ENCODE data around the gene CNGB1.
"Not testable (repeated sequence)": the region's sequence is repeated elsewhere in the genome, so short reads cannot be mapped to it uniquely, and the experiment has no call there.

CNGB1 gene

DNA sequence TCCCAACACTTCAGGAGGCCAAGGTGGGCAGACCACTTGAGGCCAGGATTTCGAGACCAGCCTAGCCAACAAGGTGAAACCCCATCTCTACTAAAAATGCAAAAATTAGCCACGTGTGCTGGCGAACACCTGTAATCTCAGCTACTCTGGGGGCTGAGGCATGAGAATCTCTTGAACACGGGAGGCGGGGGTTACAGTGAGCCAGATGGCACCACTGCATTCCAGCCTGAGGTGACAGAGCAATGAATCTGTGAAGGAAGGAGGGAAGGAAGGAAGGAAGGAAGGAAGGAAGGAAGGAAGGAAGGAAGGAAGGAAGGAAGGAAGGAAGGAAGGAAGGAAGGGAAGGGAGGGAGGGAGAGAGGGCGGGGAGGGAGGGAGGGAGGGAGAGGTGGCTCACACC, 124.0 kb downstream of the CNGB1 start:
- DNase-seq: not testable (repeated sequence)

DNA sequence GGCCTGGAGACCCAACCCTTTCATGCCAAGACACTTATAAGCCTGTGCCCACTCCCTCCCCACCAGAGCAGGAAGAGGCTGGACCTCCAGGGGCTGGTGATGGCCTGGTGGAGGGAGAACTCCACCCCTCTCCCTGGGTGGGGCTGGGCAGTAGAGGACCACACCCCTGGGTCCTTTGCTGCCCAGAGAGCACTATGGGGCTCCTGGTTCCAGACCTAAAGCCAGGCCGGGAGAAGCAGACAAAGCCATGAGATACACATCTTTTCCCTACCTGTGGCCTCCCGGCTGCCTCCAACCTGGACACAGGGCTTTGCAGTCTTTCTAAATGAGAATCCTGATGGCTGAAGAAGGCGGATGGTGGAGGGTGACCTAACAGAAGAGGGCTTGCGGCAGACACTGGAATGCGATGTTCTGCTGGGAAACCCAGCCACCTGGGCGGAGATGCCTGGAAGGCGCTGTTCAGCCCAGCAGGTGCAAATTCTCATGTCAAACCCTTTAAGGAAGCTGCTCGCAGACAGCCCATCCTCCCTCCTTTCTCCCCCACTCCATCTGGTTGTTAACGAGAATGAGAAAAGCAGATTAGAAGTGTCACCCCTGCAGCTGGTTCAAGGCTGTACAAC, 124.7 kb downstream of the CNGB1 start:
- no peak for DNase-seq

DNA sequence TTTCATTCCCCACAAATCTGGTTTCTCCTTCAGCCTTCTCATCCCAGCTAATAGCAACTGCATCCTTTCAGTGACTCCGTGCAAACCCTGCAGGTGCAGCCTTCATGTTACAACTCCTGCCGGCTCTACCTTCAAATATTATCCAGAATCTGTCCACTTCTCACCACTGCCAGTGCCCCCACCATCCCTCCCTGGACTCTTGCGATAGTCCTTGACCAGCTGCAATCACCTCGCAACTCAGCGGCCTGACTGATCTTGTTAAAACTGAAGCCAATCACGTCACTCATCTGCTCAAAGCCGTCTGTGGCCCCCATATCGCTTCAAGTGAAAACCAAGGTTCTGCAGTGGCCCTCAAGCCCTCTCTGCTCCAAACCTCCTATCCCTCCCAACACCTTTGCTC, 125.8 kb downstream of the CNGB1 start:
- DNase-seq: no peak

DNA sequence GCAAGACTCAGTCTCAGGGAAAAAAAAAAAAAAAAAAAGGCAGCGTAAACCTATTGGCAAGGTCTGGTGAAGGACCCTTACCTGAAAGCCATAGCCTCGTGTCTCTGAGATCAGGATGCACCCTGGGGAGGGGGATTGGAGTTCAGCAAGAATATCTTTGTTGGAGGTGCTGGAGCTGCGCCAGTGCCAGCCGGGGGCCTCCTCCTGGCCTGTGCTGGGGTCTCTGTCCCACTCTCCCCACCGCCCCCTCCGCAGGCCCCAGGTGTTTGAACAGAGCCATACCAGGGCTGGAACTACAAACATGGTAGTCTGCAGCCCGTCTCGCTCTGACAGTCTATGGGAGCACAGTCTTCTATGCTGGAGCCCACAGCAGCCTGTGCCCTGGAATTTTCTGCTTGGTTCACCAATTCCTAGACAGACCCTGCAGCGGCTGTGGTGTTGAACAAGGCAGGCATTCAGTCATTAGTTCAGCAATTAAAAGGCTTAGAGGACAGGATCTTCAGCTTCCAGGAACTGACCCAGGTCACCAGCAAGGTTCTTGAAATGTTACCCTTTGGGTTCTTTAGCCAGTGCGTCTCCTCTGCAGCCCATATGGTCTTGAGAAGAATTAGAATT, 126.4 kb downstream of the CNGB1 start:
- no peak for DNase-seq

DNA sequence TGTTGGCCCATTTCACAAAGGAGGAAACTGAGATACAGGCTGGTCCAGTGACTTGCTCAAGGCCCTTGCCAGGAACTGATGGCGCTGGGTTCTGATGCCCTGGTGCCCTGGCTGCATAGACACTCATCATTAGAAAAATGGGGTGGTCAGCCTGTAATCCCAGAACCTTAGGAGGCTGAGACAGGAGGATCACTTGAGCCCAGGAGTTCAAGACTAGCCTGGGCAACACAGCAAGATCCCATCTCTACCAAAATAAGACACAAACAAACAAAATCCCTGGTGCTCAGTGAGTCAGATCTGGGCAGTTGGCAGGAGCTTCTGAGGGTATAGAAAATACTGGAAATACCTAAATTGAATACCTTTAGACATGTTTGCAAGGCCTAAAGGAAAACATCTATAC, 127.5 kb downstream of the CNGB1 start:
- no peak for DNase-seq

DNA sequence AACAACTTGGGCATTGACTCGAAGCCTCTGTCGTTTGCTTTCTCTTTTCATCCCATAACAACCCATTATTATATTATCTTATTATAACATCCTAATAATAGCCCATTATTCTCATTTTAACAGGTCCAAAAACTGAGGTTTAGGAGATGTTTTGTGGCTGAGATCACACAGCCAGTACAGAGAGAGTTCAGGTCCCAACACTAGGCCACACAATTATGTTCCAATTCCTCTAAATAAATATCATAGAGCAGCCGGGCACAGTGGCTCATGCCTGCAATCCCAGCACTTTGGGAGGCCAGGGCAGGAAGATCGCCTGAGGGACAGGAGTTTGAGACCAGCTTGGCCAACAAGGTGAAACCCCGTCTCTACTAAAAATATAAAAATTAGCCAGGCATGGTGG, 128.3 kb downstream of the CNGB1 start:
- no peak for DNase-seq

DNA sequence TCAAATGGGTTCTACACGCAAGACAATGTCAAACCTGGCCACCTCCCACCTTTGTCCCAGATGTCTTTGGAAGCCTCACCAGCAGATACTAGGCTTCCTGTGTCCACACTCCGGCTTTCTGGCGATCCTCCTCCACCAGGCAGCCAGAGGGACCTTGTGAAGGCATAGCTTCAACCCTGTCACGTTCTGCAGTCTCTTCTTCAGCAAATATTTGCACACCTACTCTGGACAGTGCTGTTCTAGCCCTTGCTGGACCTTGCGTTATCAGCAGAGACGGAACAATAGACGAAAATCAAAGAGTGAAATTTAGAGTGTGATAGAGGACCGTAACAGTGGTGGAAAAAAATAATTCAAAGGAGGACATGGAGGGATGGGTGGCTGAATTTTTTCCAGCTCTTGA, 130.1 kb downstream of the CNGB1 start:
- no peak for DNase-seq

DNA sequence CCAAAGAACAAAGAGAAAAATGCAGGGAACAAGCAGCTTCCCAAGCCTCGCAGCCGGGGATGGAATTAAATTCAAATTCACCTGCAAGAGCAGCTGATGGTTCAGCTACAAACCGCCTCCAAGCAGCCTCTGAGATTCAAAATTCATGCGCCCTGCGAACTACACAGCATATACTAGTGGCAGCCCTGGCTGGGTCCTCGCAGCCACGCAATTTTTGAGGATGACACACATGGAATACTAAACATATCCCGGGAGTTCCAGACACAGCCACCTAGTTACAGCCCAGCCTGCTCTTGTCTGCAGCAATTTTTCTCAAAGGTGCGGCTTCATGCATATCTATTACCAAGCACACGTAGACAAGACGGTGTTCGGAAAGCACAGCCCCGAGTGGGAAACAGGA, 132.8 kb downstream of the CNGB1 start:
- DNase-seq: no peak

DNA sequence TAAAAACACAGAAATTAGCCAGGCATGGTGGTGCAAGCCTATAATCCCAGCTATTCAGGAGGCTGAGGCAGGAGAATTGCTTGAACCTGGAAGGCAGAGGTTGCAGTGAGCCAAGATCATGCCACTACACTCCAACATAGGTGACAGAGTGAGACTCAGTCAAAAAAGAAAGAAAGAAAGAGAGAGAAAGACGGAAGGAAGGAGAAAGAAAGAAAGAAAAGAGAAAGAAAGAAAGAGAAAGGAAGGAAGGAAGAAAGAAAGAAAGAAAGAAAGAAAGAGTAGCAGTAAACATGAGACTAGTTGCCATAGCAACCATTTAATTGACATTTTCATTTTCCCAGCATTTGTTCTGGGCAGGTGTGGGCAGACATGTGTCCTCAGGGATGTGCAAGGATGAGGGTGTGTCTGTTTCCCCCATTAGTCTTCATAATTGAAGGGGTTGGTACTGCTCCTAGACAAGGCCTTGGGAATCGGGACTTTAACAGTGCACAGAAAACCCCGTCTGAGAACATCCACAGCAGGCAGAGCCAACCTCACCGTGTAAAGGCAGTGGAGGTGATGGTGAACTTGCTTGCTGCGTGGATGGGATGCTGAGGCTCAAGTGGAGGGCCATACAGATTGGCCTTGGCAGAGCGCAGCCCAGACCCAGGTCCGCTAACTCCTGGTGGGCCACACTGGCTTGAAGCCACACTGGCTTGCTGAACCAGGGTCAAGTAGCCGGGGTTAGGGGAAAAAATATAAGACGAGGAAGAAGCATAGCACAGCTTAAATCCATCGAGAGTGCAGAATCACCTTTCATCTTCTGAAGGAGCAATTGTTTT, 133.4 kb downstream of the CNGB1 start:
- no peak for DNase-seq

DNA sequence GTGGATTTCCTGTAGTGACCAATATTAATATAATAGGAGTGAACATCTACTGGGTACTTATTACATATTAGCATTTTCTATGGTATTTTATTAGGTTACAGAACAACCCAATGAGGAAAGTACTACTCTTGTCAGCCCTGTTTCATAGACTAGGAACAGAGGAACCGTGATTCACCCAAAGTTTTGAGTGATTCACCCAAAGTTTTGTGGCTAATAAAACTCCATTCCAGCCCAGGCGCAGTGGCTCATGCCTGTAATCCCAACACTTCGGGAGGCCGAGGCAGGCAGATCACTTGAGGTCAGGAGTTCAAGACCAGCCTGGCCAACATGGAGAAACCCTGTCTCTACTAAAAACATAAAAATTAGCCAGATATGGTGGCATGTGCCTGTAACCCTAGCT, 135.5 kb downstream of the CNGB1 start:
- not testable (repeated sequence) for DNase-seq

DNA sequence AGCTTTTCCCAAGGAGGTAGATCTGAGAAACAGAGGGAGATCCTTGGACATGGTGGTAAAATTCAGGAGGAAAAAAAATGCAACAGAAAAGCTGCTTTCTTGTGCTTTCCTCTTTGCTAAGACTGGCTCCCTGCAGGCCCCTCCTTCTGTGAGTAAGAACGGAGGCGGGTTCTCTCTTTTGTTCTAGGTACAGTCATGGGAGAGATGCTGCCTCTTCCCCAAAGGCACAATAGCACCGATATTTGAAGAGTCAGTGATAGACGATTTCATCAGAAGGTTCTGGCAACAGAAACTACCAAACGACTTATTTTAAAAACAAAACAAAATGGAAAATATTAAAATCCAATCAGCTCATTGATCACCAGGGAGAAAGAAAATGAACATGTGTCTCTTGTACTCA, 136.0 kb downstream of the CNGB1 start:
- DNase-seq: no peak

Data from activated naive CD4-positive, alpha-beta T cell (primary cell).